ENCODE measurements around the gene DMRTC1.
"Not testable (repeated sequence)": the region's sequence is repeated elsewhere in the genome, so short reads cannot be mapped to it uniquely, and the experiment has no call there.

DMRTC1 gene, protein sequence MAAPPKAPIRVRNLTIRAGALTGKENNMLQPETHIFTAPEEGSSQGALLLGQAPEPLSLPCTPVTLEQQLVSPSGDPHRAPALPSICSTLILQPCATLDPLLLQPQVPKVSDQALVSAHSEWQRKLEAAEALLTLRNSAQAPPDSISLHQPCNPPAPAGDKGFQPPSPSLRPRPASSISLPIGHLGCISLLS

GRCh38 chrX:72943819-72944169, at the start of gene DMRTC1:
Gene DMRTC1, minus strand, starts transcription at chrX:72943837. Its CDS starts 68,143 bp downstream, at chrX:72875694.
- H3K9ac ChIP-seq (ENCODE audit: low read length); H3K4me3 ChIP-seq (ENCODE audit: low read length); H3K9me3 ChIP-seq (ENCODE audit: insufficient read depth, low read length); H3K36me3 ChIP-seq (replicated peaks; ENCODE audit: low read depth, low read length); H2AFZ ChIP-seq (ENCODE audit: low read depth, low read length); H3K27me3 ChIP-seq (ENCODE audit: low read depth, low read length); H3K27ac ChIP-seq (ENCODE audit: low read length); H3K79me2 ChIP-seq (ENCODE audit: low read length); H4K20me1 ChIP-seq (ENCODE audit: insufficient read depth, low read length); H3K4me2 ChIP-seq (ENCODE audit: low read length); H3K4me1 ChIP-seq (ENCODE audit: low read length): not testable (repeated sequence)

- not testable (repeated sequence) for H3K4me3 ChIP-seq (ENCODE audit: low read length); H3K4me1 ChIP-seq (ENCODE audit: low read length); H3K4me2 ChIP-seq (ENCODE audit: low read length); H2AFZ ChIP-seq (ENCODE audit: low read depth, low read length); H3K27ac ChIP-seq (ENCODE audit: low read length); H3K27me3 ChIP-seq (ENCODE audit: low read depth, low read length); H3K36me3 ChIP-seq (replicated peaks; ENCODE audit: low read depth, low read length); H4K20me1 ChIP-seq (ENCODE audit: insufficient read depth, low read length); H3K79me2 ChIP-seq (ENCODE audit: low read length); H3K9me3 ChIP-seq (ENCODE audit: insufficient read depth, low read length); H3K9ac ChIP-seq (ENCODE audit: low read length)
These were observed 37.3 kb upstream of the DMRTC1 start for GRCh38 chrX:72980894-72981469.

DNA sequence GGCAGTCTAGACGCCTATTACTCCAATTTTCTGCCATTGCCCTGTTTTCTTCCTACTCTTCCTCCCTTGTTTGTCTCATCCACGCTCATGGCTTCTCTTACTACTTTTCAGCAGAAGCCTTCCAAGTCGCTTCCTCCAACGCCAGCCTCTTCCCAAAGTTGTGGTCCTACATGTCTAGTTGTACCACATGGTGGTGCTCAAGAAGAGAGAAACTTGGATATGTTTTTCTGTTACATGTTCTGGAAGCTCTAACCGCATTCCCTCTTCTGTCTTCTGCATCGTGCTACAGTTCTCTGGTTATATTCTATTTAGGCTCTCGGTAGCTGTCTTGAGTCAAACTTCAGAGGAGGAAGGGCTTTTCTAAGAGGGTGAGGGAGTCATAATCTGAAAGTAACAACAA, 31.2 kb upstream of the DMRTC1 start:
- not testable (repeated sequence) for H3K9me3 ChIP-seq (ENCODE audit: insufficient read depth, low read length); H3K27ac ChIP-seq (ENCODE audit: low read length); H3K79me2 ChIP-seq (ENCODE audit: low read length); H4K20me1 ChIP-seq (ENCODE audit: insufficient read depth, low read length); H3K4me1 ChIP-seq (ENCODE audit: low read length); H2AFZ ChIP-seq (ENCODE audit: low read depth, low read length); H3K27me3 ChIP-seq (ENCODE audit: low read depth, low read length); H3K4me2 ChIP-seq (ENCODE audit: low read length); H3K4me3 ChIP-seq (ENCODE audit: low read length); H3K9ac ChIP-seq (ENCODE audit: low read length); H3K36me3 ChIP-seq (replicated peaks; ENCODE audit: low read depth, low read length)

DNA sequence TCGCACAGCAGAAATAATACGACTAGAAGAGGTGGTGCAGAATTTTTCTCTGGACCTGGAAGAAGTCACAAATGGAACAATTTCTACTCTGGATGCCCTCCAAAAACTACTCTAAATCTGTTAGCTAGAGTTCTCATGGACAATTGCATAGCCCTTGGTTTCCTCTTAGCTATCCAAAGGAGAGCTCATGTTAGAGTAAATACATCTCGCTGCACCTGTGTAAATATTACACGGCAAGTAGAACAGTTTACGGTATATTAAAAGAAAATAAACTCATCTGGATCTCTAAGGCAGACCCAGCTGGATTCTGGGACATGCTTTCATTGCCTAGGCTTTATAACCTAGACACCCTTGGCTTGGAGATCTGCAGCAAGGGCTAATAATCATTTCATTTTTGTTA, 28.2 kb upstream of the DMRTC1 start:
- H3K4me2 ChIP-seq (ENCODE audit: low read length); H3K4me3 ChIP-seq (ENCODE audit: low read length); H3K9ac ChIP-seq (ENCODE audit: low read length); H3K27ac ChIP-seq (ENCODE audit: low read length); H3K4me1 ChIP-seq (ENCODE audit: low read length); H3K9me3 ChIP-seq (ENCODE audit: insufficient read depth, low read length); H4K20me1 ChIP-seq (ENCODE audit: insufficient read depth, low read length); H3K27me3 ChIP-seq (ENCODE audit: low read depth, low read length); H3K79me2 ChIP-seq (ENCODE audit: low read length); H2AFZ ChIP-seq (ENCODE audit: low read depth, low read length); H3K36me3 ChIP-seq (replicated peaks; ENCODE audit: low read depth, low read length): not testable (repeated sequence)

DNA sequence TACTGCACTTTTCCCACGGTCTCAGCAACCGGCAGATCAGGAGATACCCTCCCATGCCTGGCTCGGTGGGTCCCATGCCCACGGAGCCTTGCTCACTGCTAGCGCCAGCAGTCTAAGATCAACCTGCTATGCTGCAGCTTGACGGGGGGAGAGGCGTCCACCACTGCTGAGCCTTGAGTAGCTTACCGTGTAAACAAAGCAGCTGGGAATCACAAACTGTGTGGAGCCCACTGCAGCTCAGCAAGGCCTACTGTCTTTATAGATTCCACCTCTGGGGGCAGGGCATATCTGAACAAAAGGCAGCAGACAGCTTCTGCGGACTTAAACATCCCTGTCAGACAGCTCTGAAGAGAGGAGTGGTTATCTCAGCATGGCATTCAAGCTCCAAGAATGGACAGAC, 16.3 kb upstream of the DMRTC1 start:
- not testable (repeated sequence) for H3K36me3 ChIP-seq (replicated peaks; ENCODE audit: low read depth, low read length); H3K4me2 ChIP-seq (ENCODE audit: low read length); H3K4me3 ChIP-seq (ENCODE audit: low read length); H4K20me1 ChIP-seq (ENCODE audit: insufficient read depth, low read length); H2AFZ ChIP-seq (ENCODE audit: low read depth, low read length); H3K27ac ChIP-seq (ENCODE audit: low read length); H3K79me2 ChIP-seq (ENCODE audit: low read length); H3K4me1 ChIP-seq (ENCODE audit: low read length); H3K27me3 ChIP-seq (ENCODE audit: low read depth, low read length); H3K9me3 ChIP-seq (ENCODE audit: insufficient read depth, low read length); H3K9ac ChIP-seq (ENCODE audit: low read length)

- not testable (repeated sequence) for H3K4me3 ChIP-seq (ENCODE audit: low read length); H3K4me2 ChIP-seq (ENCODE audit: low read length); H3K9me3 ChIP-seq (ENCODE audit: insufficient read depth, low read length); H3K27ac ChIP-seq (ENCODE audit: low read length); H3K9ac ChIP-seq (ENCODE audit: low read length); H4K20me1 ChIP-seq (ENCODE audit: insufficient read depth, low read length); H3K27me3 ChIP-seq (ENCODE audit: low read depth, low read length); H3K4me1 ChIP-seq (ENCODE audit: low read length); H2AFZ ChIP-seq (ENCODE audit: low read depth, low read length); H3K36me3 ChIP-seq (replicated peaks; ENCODE audit: low read depth, low read length); H3K79me2 ChIP-seq (ENCODE audit: low read length)
These were observed 410 bp downstream of the DMRTC1 start for GRCh38 chrX:72943035-72943818.

GRCh38 chrX:72942272-72942671, 1.4 kb downstream of the DMRTC1 start:
- H3K79me2 ChIP-seq (ENCODE audit: low read length); H3K4me2 ChIP-seq (ENCODE audit: low read length); H3K9ac ChIP-seq (ENCODE audit: low read length); H3K36me3 ChIP-seq (replicated peaks; ENCODE audit: low read depth, low read length); H3K4me3 ChIP-seq (ENCODE audit: low read length); H3K4me1 ChIP-seq (ENCODE audit: low read length); H3K27me3 ChIP-seq (ENCODE audit: low read depth, low read length); H3K9me3 ChIP-seq (ENCODE audit: insufficient read depth, low read length); H3K27ac ChIP-seq (ENCODE audit: low read length); H2AFZ ChIP-seq (ENCODE audit: low read depth, low read length); H4K20me1 ChIP-seq (ENCODE audit: insufficient read depth, low read length): not testable (repeated sequence)

DNA sequence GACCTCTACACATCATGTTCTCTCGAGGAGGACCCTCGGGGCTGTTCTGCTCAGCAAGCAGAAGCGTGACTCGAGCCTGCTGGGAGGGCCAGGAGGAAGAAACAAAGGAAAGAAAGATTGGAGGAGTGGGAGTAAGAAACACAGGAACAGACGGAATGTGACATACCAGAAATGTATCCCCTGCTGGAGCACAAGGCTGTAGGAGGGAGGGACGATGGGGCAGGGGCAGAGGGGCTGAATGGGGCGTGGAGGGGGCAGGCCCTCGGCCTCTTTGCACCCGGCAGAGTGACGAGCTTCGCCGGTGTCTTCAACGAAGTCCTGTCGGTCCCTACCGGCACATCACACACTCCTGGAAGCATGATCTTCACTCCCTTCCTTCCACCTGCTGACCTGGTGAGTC, 5.7 kb downstream of the DMRTC1 start, which contains the start of gene FAM236A:
FAM236A (plus strand) TSS at position 301 of the 400 bp plus-strand sequence; CDS start at position 358, 57 bp downstream.
- not testable (repeated sequence) for H2AFZ ChIP-seq (ENCODE audit: low read depth, low read length); H3K36me3 ChIP-seq (replicated peaks; ENCODE audit: low read depth, low read length); H3K27me3 ChIP-seq (ENCODE audit: low read depth, low read length)

GRCh38 chrX:72936882-72937455, 6.7 kb downstream of the DMRTC1 start:
- not testable (repeated sequence) for H3K4me1 ChIP-seq (ENCODE audit: low read length); H3K79me2 ChIP-seq (ENCODE audit: low read length); H2AFZ ChIP-seq (ENCODE audit: low read depth, low read length); H3K9me3 ChIP-seq (ENCODE audit: insufficient read depth, low read length); H3K27ac ChIP-seq (ENCODE audit: low read length); H3K4me3 ChIP-seq (ENCODE audit: low read length); H4K20me1 ChIP-seq (ENCODE audit: insufficient read depth, low read length); H3K36me3 ChIP-seq (replicated peaks; ENCODE audit: low read depth, low read length); H3K27me3 ChIP-seq (ENCODE audit: low read depth, low read length); H3K9ac ChIP-seq (ENCODE audit: low read length); H3K4me2 ChIP-seq (ENCODE audit: low read length)

More for the DNA sequence above, 5.7 kb downstream of the DMRTC1 start, which contains the start of gene FAM236A:
- H3K4me2 ChIP-seq (ENCODE audit: low read length); H3K9me3 ChIP-seq (ENCODE audit: insufficient read depth, low read length); H3K4me3 ChIP-seq (ENCODE audit: low read length); H4K20me1 ChIP-seq (ENCODE audit: insufficient read depth, low read length); H3K9ac ChIP-seq (ENCODE audit: low read length); H3K27ac ChIP-seq (ENCODE audit: low read length); H3K79me2 ChIP-seq (ENCODE audit: low read length); H3K4me1 ChIP-seq (ENCODE audit: low read length): not testable (repeated sequence)
